Sigmoid colon (tissue), 7 donors: Measurements from ENCODE around the gene SBSN. TPM values are rescaled to one million over a fixed set of nuclear protein-coding genes. Genes with fewer than 3 reads are reported as not detected.

Experiments used
- DNase-seq: peaks from one replicate; pipeline ENCODE4 v3.0.0-alpha.2; 2019
- H3K27ac ChIP-seq, 4 donors: fragments of 200-600 bp; sonication (generic); one replicate each; pipeline ENCODE4 v1.5.1; 2016 to 2019; ENCODE audit warnings: mild to moderate bottlenecking in 1 of 4
- H3K27me3 ChIP-seq, 3 donors: fragments of 200-600 bp; sonication (generic); one replicate each; pipeline ENCODE4 v1.5.1; 2019; ENCODE audit warnings: mild to moderate bottlenecking in 1 of 3
- H3K36me3 ChIP-seq, 4 donors: fragments of 200-600 bp; sonication (generic); one replicate each; pipeline ENCODE4 v1.5.1; 2016 to 2019
- H3K4me1 ChIP-seq, 4 donors: fragments of 200-600 bp; sonication (generic); one replicate each; pipeline ENCODE4 v1.5.1; 2017 to 2019
- H3K4me3 ChIP-seq, 4 donors: fragments of 200-600 bp; sonication (generic); one replicate each; pipeline ENCODE4 v1.5.1; 2017 to 2019; ENCODE audit warnings: mild to moderate bottlenecking in 2 of 4, moderate library complexity in 1 of 4
- H3K9me3 ChIP-seq, 4 donors: fragments of 200-600 bp in 3 of 4; sonication (generic) in 3 of 4; one replicate each; pipeline versions ENCODE4 v1.5.1 to v1.6.1; 2013 to 2019
- EP300 ChIP-seq, 4 donors: sonication (generic); formaldehyde crosslinking; IDR thresholded peaks; one replicate each; pipeline ENCODE4 v1.6.1; 2017; ENCODE audit warnings: antibody characterized with exemption in 4 of 4
- POLR2A ChIP-seq, 2 donors: fragments of 450-650 bp; IDR thresholded peaks; one replicate each; pipeline ENCODE4 v1.6.1; 2016; ENCODE audit warnings: antibody characterized with exemption in 2 of 2, mild to moderate bottlenecking in 2 of 2, moderate library complexity in 2 of 2
- POLR2AphosphoS5 ChIP-seq, 4 donors: sonication (generic); formaldehyde crosslinking; IDR thresholded peaks; one replicate each; pipeline ENCODE4 v1.6.1; 2017; ENCODE audit warnings: antibody characterized with exemption in 4 of 4
- WGBS, 2 donors: extraction: QIAGEN DNeasy Blood & Tissue Kit; methylation state at CpG; one replicate each; pipeline ENCODE4 v1.1.7; 2013; 5-methylcytosine and 5-hydroxymethylcytosine counted together
- intact Hi-C: fragments of 100-400 bp; cut with DNase I; formaldehyde crosslinking; loops from one replicate; pipeline ENCODE4 v1.15.1; 2023
- polyA plus RNA-seq, 3 donors: library from polyadenylated mRNA; stranded (reverse); fragments of 200-250 nt; gene quantifications; one replicate each; pipeline ENCODE4 v1.2.3, GENCODE V29; 2013
- total RNA-seq, 4 donors: library from RNA; depleted of rRNA; stranded (reverse); fragments of >200 nt; gene quantifications; one replicate each; pipeline ENCODE4 v1.1.0, GENCODE V29; 2016
- TF ChIP-seq, protein P1 (sequence below), 4 experiments: fragments of 450-650 bp in 3 of 4; fragments of 200-600 bp in 1 of 4; IDR thresholded peaks; one replicate each; pipeline ENCODE4 v1.5.1; 2016 to 2019; ENCODE audit warnings: antibody characterized with exemption in 4 of 4, mild to moderate bottlenecking in 3 of 4, moderate library complexity in 2 of 4
- donor health status: healthy with polysubstance abuse.
- donor health status: Bipolar disorder and iron deficiency.
- donor health status: healthy.

The SBSN gene
- total and polyA plus RNA-seq, 7 donors = 0.17 to 1.2 TPM; not detected in 5

GRCh38 chr19:35507561-35507960 lies 20.6 kb downstream of the SBSN start:
- intact Hi-C loops = no loop called here
- Histone ChIP-seq H3K4me3 (no peak overlapping the region), H3K27ac (no peak overlapping the region), H3K9me3 (no peaks in the 10 kb centered on the region), H3K4me1 (peaks cover 0 to 15% (median 11%) of the 10 kb centered on the region in 4 donors), H3K36me3 (no peaks in the 10 kb centered on the region), H3K27me3 (peaks cover 8 to 60% (median 41%) of the 10 kb centered on the region in 3 donors)
- no peak for DNase-seq
- TF ChIP-seq, protein P1, sequence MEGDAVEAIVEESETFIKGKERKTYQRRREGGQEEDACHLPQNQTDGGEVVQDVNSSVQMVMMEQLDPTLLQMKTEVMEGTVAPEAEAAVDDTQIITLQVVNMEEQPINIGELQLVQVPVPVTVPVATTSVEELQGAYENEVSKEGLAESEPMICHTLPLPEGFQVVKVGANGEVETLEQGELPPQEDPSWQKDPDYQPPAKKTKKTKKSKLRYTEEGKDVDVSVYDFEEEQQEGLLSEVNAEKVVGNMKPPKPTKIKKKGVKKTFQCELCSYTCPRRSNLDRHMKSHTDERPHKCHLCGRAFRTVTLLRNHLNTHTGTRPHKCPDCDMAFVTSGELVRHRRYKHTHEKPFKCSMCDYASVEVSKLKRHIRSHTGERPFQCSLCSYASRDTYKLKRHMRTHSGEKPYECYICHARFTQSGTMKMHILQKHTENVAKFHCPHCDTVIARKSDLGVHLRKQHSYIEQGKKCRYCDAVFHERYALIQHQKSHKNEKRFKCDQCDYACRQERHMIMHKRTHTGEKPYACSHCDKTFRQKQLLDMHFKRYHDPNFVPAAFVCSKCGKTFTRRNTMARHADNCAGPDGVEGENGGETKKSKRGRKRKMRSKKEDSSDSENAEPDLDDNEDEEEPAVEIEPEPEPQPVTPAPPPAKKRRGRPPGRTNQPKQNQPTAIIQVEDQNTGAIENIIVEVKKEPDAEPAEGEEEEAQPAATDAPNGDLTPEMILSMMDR (IDR thresholded peaks at IDR 0.05) = no peak
- TF ChIP-seq EP300 (IDR thresholded peaks at IDR 0.05) = no peak
- no peak for TF ChIP-seq POLR2A (IDR thresholded peaks at IDR 0.05)
- TF ChIP-seq POLR2AphosphoS5 (IDR thresholded peaks at IDR 0.05) = no peak
- WGBS, 2 donors = 90 to 91% methylated on average over 11 of the region's 11 CpGs

DNA sequence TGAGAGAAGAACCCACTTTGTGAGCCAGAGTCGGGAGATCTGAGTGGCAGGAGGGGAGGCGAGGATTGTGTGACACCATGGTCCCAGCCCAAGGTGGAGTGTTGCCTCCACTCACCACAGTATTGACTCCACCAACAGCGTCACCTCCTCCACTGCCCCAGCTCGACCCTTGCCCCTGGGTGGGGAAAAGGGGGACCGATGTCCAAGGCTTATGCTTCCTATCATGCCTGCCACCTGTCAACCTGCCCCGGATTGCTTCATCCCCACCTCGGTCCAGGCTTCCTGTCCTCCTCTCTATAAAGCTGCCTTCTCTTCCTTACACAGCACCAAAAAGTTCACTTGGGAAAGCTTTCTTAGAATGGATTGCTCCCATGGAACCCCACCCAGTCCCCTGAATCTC lies 22.1 kb downstream of the SBSN start:
- Histone ChIP-seq H3K27ac (no peak overlapping the region), H3K4me1 (peaks cover 0 to 15% (median 11%) of the 10 kb centered on the region in 4 donors), H3K9me3 (no peaks in the 10 kb centered on the region), H3K4me3 (no peak overlapping the region), H3K27me3 (peaks cover 8 to 46% (median 29%) of the 10 kb centered on the region in 3 donors), H3K36me3 (no peaks in the 10 kb centered on the region)
- 80 to 81% methylated on average over 7 of the region's 7 CpGs for WGBS, 2 donors
- DNase-seq = no peak
- intact Hi-C loops = no loop called here
- TF ChIP-seq, protein P1 (IDR thresholded peaks at IDR 0.05) = no peak
- TF ChIP-seq EP300 (IDR thresholded peaks at IDR 0.05) (no peak), POLR2A (IDR thresholded peaks at IDR 0.05) (no peak), POLR2AphosphoS5 (IDR thresholded peaks at IDR 0.05) (no peak)

DNA sequence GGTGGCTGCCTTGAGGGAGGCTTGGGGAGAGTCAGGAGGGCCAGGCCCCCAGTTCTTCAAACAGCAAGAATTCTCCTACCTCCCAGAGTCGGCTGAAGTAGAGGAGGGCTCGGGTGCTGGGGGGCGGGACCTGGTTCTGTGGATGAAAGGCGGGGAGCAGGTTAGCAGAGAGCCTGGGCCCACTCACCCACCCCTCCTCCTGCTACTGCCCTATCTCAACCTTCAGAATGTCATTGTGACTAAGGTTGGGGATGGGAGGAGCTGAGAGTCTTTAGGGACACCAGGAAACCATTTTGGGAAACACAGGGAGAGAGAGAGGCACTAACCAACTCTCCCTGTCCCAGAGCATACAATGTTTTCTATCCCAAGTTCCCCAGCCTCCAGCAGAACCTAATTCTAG lies 25.4 kb downstream of the SBSN start:
- H3K27me3 ChIP-seq = peaks cover 0 to 17% (median 7%) of the 10 kb centered on the region in 3 donors
- DNase-seq = no peak
- no peaks in the 10 kb centered on the region for H3K4me1 ChIP-seq
- no peaks in the 10 kb centered on the region for H3K36me3 ChIP-seq
- H3K9me3 ChIP-seq = no peaks in the 10 kb centered on the region
- TF ChIP-seq, protein P1 (IDR thresholded peaks at IDR 0.05) = no peak
- H3K4me3 ChIP-seq = no peak overlapping the region
- H3K27ac ChIP-seq = no peak overlapping the region
- intact Hi-C loops = no loop called here
- WGBS, 2 donors = 86 to 94% methylated on average over 4 of the region's 4 CpGs

- intact Hi-C loops = no loop called here
- WGBS, 2 donors = 84 to 88% methylated on average over 15 of the region's 15 CpGs
- Histone ChIP-seq H3K4me3 (no peak overlapping the region), H3K9me3 (no peaks in the 10 kb centered on the region), H3K27ac (no peak overlapping the region), H3K36me3 (no peaks in the 10 kb centered on the region), H3K4me1 (no peaks in the 10 kb centered on the region), H3K27me3 (peaks cover 0 to 6% (median 0%) of the 10 kb centered on the region in 3 donors)
- no peak for DNase-seq
- TF ChIP-seq POLR2A (IDR thresholded peaks at IDR 0.05) (no peak), POLR2AphosphoS5 (IDR thresholded peaks at IDR 0.05) (no peak), EP300 (IDR thresholded peaks at IDR 0.05) (no peak)
- TF ChIP-seq, protein P1 (IDR thresholded peaks at IDR 0.05) = no peak
Observed at GRCh38 chr19:35501684-35502083, 26.4 kb downstream of the SBSN start.

DNA sequence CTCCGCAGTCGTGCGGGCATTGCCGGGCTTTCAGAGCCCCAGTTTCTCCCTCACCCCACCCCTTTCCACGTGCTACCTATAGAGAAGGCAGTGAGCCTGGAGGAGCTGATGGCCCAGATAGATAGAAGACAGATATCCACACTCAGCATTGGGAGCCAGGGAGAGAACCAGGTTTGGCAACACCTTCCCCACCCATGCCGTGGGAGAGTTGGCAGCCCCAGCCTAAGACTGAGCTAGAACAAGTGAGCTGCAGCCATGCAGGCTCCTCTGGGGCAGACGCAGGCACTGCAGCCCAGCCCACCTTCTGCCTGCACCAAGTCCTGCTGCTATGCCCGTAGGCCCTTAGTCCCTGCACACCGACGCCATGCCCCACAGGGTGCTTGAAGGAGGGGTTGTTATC lies 27.5 kb downstream of the SBSN start:
- whole genome bisulfite sequencing, 2 donors = 90% methylated on average over 10 of the region's 10 CpGs
- TF ChIP-seq POLR2AphosphoS5 (IDR thresholded peaks at IDR 0.05) = no peak
- TF ChIP-seq EP300 (IDR thresholded peaks at IDR 0.05) = no peak
- TF ChIP-seq POLR2A (IDR thresholded peaks at IDR 0.05) = no peak
- TF ChIP-seq, protein P1 (IDR thresholded peaks at IDR 0.05) = no peak
- peaks cover 0 to under 1% (median under 1%) of the 10 kb centered on the region in 4 donors for H3K4me1 ChIP-seq
- no peaks in the 10 kb centered on the region for H3K36me3 ChIP-seq
- H3K9me3 ChIP-seq = no peaks in the 10 kb centered on the region
- no peak overlapping the region for H3K27ac ChIP-seq
- intact Hi-C loops = no loop called here
- H3K27me3 ChIP-seq = peaks cover 0 to 5% (median 0%) of the 10 kb centered on the region in 3 donors
- no peak overlapping the region for H3K4me3 ChIP-seq
- DNase-seq = no peak
